ENCODE data around the gene TEX22.

Gene TEX22

DNA sequence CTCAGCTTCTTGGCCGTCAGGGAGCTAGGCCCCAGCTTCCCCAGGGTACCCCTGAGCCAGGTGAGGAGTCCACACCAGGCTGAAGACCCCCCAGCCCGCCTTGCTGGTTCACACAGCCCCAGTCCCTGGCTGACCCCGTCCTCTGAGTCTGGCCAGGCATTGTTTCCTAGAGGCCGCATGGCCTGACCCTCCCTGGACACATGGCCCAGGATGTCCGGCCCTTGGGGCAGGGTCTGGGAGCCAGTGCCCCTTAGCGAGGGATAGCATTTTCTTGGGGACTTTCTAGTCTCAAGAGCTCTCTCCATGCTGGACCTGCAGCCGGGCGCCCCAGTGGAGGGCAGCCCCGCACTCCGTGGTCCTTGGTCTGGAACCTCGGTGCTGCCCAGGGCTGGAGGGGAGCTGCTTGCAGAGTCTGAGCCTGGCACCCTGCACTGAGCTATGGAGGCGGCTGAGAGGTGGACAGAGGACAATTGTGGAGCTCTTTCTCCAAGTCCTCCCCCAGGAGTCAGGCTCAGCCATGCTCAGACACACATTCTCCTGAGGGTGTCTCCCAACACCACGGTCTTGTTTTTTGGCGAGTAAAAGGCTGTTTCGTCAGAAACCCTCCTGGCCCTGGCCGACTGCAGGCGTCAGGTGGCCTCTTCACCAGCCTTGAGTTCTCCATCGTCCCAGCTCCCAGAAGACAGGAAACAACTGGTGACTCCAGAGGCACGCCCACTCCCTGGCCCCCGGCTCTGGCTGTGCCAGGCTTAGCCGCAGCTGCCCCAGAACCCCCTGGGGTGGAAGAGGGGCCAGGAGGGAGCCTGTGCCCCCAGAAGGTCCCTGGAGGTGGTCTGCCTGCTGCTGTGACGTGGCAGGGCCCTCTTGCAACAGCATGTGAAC, 58.6 kb downstream of the TEX22 start:
- no peak for DNase-seq (ENCODE audit: low spot score)

DNA sequence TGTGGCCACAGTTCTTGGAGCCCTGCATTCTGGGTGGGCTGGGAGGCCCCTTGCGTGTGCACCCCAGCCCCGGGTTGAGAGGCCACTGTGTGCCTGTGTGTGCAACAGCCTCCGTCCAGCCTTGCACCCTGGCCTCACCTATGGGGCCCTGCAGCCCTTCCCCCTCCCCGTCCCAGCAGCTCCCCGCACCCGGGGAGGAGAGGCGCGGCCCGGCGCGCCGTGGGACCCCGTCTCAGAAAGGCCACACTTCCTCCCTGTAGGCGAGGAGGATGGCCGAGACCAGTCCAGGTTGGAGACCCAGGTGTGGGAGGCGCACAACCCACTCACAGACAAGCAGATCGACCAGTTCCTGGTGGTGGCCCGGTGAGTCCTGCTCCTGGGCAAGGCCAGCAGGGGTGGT, 59.7 kb downstream of the TEX22 start:
- no peak for DNase-seq (ENCODE audit: low spot score)

DNA sequence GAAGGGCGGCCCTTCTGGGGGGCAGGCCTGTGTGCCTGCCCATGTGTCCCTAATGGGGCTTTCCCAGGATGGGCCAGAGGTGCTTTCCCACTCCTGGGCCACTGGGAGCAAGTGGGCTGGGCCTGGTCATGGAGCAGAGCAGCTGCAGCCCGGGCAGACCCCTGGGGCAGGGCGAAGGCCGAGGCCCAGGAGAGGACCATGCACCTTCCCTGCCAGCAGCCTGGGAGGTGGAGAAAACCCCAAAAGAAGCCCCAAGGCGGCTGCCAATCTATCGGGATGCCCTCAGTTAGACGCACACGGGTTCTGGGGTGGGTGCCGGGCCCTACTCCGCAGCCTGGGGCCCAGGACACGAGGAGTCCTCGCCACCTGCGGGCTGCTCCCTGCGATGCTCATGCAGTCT, 60.2 kb downstream of the TEX22 start:
- no peak for DNase-seq (ENCODE audit: low spot score)

DNA sequence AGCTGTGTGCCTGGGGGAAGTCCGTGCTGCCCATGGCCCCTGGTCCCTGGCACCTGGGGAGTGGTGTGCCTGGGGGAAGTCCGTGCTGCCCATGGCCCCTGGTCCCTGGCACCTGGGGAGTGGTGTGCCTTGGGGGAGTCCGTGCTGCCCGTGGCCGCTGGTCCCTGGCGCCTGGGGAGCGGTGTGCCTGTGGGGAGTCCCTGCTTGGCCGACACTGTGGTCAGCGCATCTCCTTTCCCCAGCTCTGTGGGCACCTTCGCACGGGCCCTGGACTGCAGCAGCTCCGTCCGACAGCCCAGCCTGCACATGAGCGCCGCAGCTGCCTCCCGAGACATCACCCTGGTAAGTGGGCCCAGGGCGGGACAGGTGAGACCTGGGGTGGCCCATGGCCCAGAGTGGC, 61.8 kb downstream of the TEX22 start:
- no peak for DNase-seq (ENCODE audit: low spot score)

DNA sequence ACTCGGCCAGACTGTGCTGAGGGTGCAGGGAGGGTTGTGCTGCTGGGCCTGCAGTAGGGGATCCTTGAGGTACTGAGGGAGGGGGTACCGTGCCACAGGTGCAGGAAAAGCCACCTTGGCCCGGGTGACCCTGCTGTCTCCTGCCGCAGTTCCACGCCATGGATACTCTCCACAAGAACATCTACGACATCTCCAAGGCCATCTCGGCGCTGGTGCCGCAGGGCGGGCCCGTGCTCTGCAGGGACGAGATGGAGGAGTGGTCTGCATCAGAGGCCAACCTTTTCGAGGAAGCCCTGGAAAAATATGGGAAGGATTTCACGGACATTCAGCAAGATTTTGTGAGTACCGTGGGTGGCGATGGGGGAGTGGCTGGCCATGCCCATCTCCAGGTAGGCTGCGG, 62.3 kb downstream of the TEX22 start:
- DNase-seq (ENCODE audit: low spot score) = no peak

DNA sequence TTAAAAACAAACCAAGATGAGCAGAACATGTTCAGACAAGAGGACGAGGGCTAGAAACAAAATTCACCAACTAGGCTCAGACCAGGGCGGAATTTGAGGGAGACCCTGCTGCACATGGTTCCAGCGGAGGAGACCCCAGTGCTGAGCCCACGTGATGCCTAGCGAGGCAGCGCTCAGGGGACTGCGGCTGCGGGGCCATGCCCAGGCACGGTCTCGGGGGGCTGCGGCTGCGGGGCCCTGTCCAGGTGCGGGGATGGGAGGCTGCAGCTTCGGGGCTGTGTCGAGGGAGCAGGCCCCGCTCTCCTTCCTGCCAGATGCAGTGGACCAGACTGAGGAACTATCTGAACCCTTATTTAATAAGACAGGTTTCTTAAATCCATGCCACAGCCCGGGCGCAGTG, 63.6 kb downstream of the TEX22 start:
- DNase-seq (ENCODE audit: low spot score) = no peak
